Activated CD4-positive, CD25-positive, alpha-beta regulatory T cell treated with anti-CD3 and anti-CD28 coated beads, Interleukin-2, amount 50 U/mL, for 72 hours (primary cell): ENCODE measurements around the gene ALB.

Experiments
- DNase-seq: peaks from one replicate; pipeline ENCODE4 v3.0.0; 2021

The ALB gene

GRCh38 chr4:73452953-73453700 lies 49.0 kb downstream of the ALB start:
- DNase-seq = no peak

- DNase-seq = no peak
Measured at GRCh38 chr4:73453701-73454005, 49.6 kb downstream of the ALB start.

- DNase-seq = no peak
Measured at GRCh38 chr4:73454920-73455319, 50.8 kb downstream of the ALB start.

GRCh38 chr4:73456177-73457022 lies 52.3 kb downstream of the ALB start:
- no peak for DNase-seq

GRCh38 chr4:73458184-73459047 lies 54.3 kb downstream of the ALB start:
- DNase-seq = no peak

- no peak for DNase-seq
Measured at GRCh38 chr4:73459048-73459421, 54.9 kb downstream of the ALB start.

- DNase-seq = no peak
Measured at GRCh38 chr4:73460913-73461522, 56.9 kb downstream of the ALB start.

- no peak for DNase-seq
Measured at GRCh38 chr4:73468170-73468569, 64.1 kb downstream of the ALB start.

GRCh38 chr4:73470728-73471127 lies 66.6 kb downstream of the ALB start:
- DNase-seq = no peak
